ENCODE data around the gene CRB1.
A peak's percentile ranks its signal among the peaks of the same experiment; 100 is the strongest.

CRB1 gene

GRCh38 chr1:197339106-197340060, 71.3 kb downstream of the CRB1 start:
- ChIA-PET POLR2A (no interaction called here), CTCF (interaction anchor here (0.6 to 1.3 kb wide), 3 partner anchors 10 to 353 kb away, joined by 3 to 5 read pairs (median 3); no protein-coding TSS in a partner anchor)
- H3K9me3 ChIP-seq (ENCODE audit: control extremely low read depth in 1 of 5, control insufficient read depth in 4 of 5, insufficient read depth in 2 of 5, low read depth in 1 of 5, low read length in 4 of 5) = peaks cover 0 to 2% (median 0%) of the 10 kb centered on the region in 5 experiments
- 42% methylated on average over 5 of the region's 9 CpGs for WGBS (ENCODE audit: insufficient coverage)
- H3K4me3 ChIP-seq (ENCODE audit: control insufficient read depth in 1 of 7, extremely low read depth in 1 of 7, insufficient read depth in 4 of 7, low read depth in 2 of 7, low read length in 6 of 7) = no peak overlapping the region
- H3K36me3 ChIP-seq (ENCODE audit: control insufficient read depth in 4 of 4, insufficient read depth in 4 of 4, low read length in 3 of 4) = no peaks in the 10 kb centered on the region
- peaks cover 0 to 31% (median 3%) of the 10 kb centered on the region in 5 experiments for H3K27me3 ChIP-seq (replicated peaks in 2 of 5; ENCODE audit: control insufficient read depth in 4 of 5, insufficient read depth in 5 of 5, low read length in 4 of 5)
- H3K27ac ChIP-seq (ENCODE audit: insufficient read depth in 1 of 2, low read depth in 1 of 2, low read length in 2 of 2, poor library complexity in 1 of 2, severe bottlenecking in 2 of 2) = no peak overlapping the region
- H3K4me1 ChIP-seq (ENCODE audit: control extremely low read depth in 1 of 4, control insufficient read depth in 4 of 4, insufficient read depth in 4 of 4, low read length in 3 of 4) = peaks cover 0 to 11% (median 4%) of the 10 kb centered on the region in 4 experiments
- DNase-seq = peak; percentile 17 to 68 (median 60)

DNA sequence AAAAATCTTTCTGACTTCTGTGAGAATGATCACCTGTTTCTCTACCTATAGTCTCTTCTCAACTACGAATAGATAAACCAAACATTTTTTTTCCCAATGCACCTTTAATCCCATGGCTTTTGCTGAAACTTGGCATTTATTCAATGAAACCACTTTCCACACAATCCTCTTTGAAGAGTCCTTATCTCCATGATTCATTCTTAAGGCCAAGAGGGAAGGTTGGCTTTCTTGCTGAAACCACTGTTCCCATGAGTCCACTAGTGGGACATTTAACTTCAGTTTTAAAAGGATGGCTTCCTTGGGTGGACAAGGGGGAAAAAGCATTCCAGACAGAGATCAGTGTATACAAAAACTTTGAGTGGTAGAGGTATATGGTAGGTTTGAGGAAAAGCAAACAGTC, 73.6 kb downstream of the CRB1 start:
- Histone ChIP-seq H3K27ac (ENCODE audit: insufficient read depth in 1 of 2, low read depth in 1 of 2, low read length in 2 of 2, poor library complexity in 1 of 2, severe bottlenecking in 2 of 2) (no peak overlapping the region), H3K4me1 (ENCODE audit: control extremely low read depth in 1 of 4, control insufficient read depth in 4 of 4, insufficient read depth in 4 of 4, low read length in 3 of 4) (peaks cover 0 to 11% (median 4%) of the 10 kb centered on the region in 4 experiments), H3K36me3 (ENCODE audit: control insufficient read depth in 4 of 4, insufficient read depth in 4 of 4, low read length in 3 of 4) (no peaks in the 10 kb centered on the region), H3K9me3 (ENCODE audit: control extremely low read depth in 1 of 5, control insufficient read depth in 4 of 5, insufficient read depth in 2 of 5, low read depth in 1 of 5, low read length in 4 of 5) (peaks cover 0 to 2% (median 0%) of the 10 kb centered on the region in 5 experiments), H3K4me3 (ENCODE audit: control insufficient read depth in 1 of 7, extremely low read depth in 1 of 7, insufficient read depth in 4 of 7, low read depth in 2 of 7, low read length in 6 of 7) (no peak overlapping the region), H3K27me3 (replicated peaks in 2 of 5; ENCODE audit: control insufficient read depth in 4 of 5, insufficient read depth in 5 of 5, low read length in 4 of 5) (peaks cover 0 to 33% (median 3%) of the 10 kb centered on the region in 5 experiments)
- 100% methylated on average over 1 of the region's 1 CpG for WGBS (ENCODE audit: insufficient coverage)
- CTCF ChIA-PET = interaction anchor here (1.4 to 1.6 kb wide), 2 partner anchors 9 to 13 kb away, joined by 4 to 5 read pairs; no protein-coding TSS in a partner anchor
- POLR2A ChIA-PET = no interaction called here
- no peak for DNase-seq

DNA sequence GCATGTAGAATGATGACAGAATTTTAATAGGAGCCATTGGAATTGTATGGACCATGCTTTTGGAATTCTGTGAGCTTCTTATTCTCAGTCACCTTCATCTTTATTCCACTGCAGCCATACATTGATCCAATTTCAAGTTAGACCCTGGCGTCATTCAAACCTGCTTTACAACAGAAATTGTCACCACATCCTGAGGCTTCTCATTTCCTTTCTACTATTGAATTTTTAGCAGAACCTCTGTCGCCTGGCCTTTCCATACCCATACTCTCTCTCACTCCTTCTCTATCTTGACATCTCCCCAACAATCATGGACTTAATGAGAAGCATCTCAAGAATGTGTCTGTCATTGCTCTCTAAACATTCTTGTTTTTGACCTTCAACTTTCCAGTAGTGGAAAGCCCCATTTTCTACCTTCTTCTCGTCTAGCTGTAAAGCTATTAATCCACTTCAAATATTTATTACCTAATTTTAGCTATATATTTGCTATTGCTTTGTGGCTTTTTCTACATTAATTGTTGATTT, 74.1 kb downstream of the CRB1 start:
- ChIA-PET POLR2A (no interaction called here), CTCF (interaction anchor here (1.1 to 1.6 kb wide), 3 partner anchors 9 to 13 kb away, joined by 4 to 5 read pairs (median 4); no protein-coding TSS in a partner anchor)
- H3K36me3 ChIP-seq (ENCODE audit: control insufficient read depth in 4 of 4, insufficient read depth in 4 of 4, low read length in 3 of 4) = no peaks in the 10 kb centered on the region
- peaks cover 0 to 2% (median 0%) of the 10 kb centered on the region in 5 experiments for H3K9me3 ChIP-seq (ENCODE audit: control extremely low read depth in 1 of 5, control insufficient read depth in 4 of 5, insufficient read depth in 2 of 5, low read depth in 1 of 5, low read length in 4 of 5)
- H3K27ac ChIP-seq (ENCODE audit: insufficient read depth in 1 of 2, low read depth in 1 of 2, low read length in 2 of 2, poor library complexity in 1 of 2, severe bottlenecking in 2 of 2) = no peak overlapping the region
- no peak overlapping the region for H3K4me3 ChIP-seq (ENCODE audit: control insufficient read depth in 1 of 7, extremely low read depth in 1 of 7, insufficient read depth in 4 of 7, low read depth in 2 of 7, low read length in 6 of 7)
- 28% methylated on average over 2 of the region's 3 CpGs for WGBS (ENCODE audit: insufficient coverage)
- H3K27me3 ChIP-seq (replicated peaks in 2 of 5; ENCODE audit: control insufficient read depth in 4 of 5, insufficient read depth in 5 of 5, low read length in 4 of 5) = peaks cover 0 to 30% (median 3%) of the 10 kb centered on the region in 5 experiments
- peak in 2 of 3 donors; percentile 12 to 27 for DNase-seq
- H3K4me1 ChIP-seq (ENCODE audit: control extremely low read depth in 1 of 4, control insufficient read depth in 4 of 4, insufficient read depth in 4 of 4, low read length in 3 of 4) = peaks cover 0 to 11% (median 4%) of the 10 kb centered on the region in 4 experiments

- POLR2A ChIA-PET = no interaction called here
- no peaks in the 10 kb centered on the region for H3K36me3 ChIP-seq (ENCODE audit: control insufficient read depth in 4 of 4, insufficient read depth in 4 of 4, low read length in 3 of 4)
- peaks cover 0 to 11% (median 4%) of the 10 kb centered on the region in 4 experiments for H3K4me1 ChIP-seq (ENCODE audit: control extremely low read depth in 1 of 4, control insufficient read depth in 4 of 4, insufficient read depth in 4 of 4, low read length in 3 of 4)
- DNase-seq = no peak
- peaks cover 0 to 2% (median 0%) of the 10 kb centered on the region in 5 experiments for H3K9me3 ChIP-seq (ENCODE audit: control extremely low read depth in 1 of 5, control insufficient read depth in 4 of 5, insufficient read depth in 2 of 5, low read depth in 1 of 5, low read length in 4 of 5)
- no peak overlapping the region for H3K4me3 ChIP-seq (ENCODE audit: control insufficient read depth in 1 of 7, extremely low read depth in 1 of 7, insufficient read depth in 4 of 7, low read depth in 2 of 7, low read length in 6 of 7)
- WGBS (ENCODE audit: insufficient coverage) = no CpG with 5 or more reads among the region's 2 CpGs
- H3K27ac ChIP-seq (ENCODE audit: insufficient read depth in 1 of 2, low read depth in 1 of 2, low read length in 2 of 2, poor library complexity in 1 of 2, severe bottlenecking in 2 of 2) = no peak overlapping the region
- peaks cover 0 to 26% (median 3%) of the 10 kb centered on the region in 5 experiments for H3K27me3 ChIP-seq (replicated peaks in 2 of 5; ENCODE audit: control insufficient read depth in 4 of 5, insufficient read depth in 5 of 5, low read length in 4 of 5)
- CTCF ChIA-PET = interaction anchor here (1.0 to 1.6 kb wide), 4 partner anchors 8 to 14 kb away, joined by 3 to 5 read pairs (median 4); no protein-coding TSS in a partner anchor
Measured at GRCh38 chr1:197342669-197343068, 74.6 kb downstream of the CRB1 start.

DNA sequence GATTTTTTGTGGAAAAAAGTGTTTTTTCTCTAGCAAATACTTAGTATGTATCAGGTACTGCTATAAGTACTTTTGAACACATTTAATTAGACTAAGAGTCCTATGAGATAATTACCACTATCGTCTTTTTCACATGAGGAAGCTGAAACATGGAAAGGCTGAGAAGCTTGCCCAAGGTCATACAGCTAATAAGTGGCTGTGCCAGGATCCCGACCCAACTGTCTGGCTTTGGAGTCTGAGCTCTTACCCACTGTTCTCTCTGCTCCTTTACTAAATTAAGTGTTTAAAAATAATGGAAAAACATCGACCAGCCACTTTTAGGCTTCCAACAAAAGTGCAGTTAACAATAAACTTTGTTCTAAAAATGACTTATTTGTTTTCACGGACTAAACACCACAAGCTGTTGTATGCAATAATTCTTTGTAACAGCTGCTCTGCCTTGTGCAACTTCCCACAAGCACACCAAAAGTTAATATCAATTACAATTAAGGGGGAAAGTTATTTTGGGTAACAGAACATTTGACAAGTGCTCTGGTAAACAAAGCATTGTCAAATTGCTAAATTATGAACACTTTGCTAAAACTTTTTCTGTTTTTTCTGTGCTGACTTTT, 75.7 kb downstream of the CRB1 start:
- H3K9me3 ChIP-seq (ENCODE audit: control extremely low read depth in 1 of 5, control insufficient read depth in 4 of 5, insufficient read depth in 2 of 5, low read depth in 1 of 5, low read length in 4 of 5) = peaks cover 0 to 2% (median 0%) of the 10 kb centered on the region in 5 experiments
- 100% methylated on average over 1 of the region's 4 CpGs for WGBS (ENCODE audit: insufficient coverage)
- H3K4me1 ChIP-seq (ENCODE audit: control extremely low read depth in 1 of 4, control insufficient read depth in 4 of 4, insufficient read depth in 4 of 4, low read length in 3 of 4) = peaks cover 0 to 11% (median 4%) of the 10 kb centered on the region in 4 experiments
- CTCF ChIA-PET = interaction anchor here (0.7 kb wide), 1 partner anchor 34 kb away, joined by 3 read pairs; no protein-coding TSS in a partner anchor
- H3K4me3 ChIP-seq (ENCODE audit: control insufficient read depth in 1 of 7, extremely low read depth in 1 of 7, insufficient read depth in 4 of 7, low read depth in 2 of 7, low read length in 6 of 7) = no peak overlapping the region
- POLR2A ChIA-PET = no interaction called here
- H3K27me3 ChIP-seq (replicated peaks in 2 of 5; ENCODE audit: control insufficient read depth in 4 of 5, insufficient read depth in 5 of 5, low read length in 4 of 5) = peaks cover 0 to 19% (median 0%) of the 10 kb centered on the region in 5 experiments
- no peak overlapping the region for H3K27ac ChIP-seq (ENCODE audit: insufficient read depth in 1 of 2, low read depth in 1 of 2, low read length in 2 of 2, poor library complexity in 1 of 2, severe bottlenecking in 2 of 2)
- DNase-seq = no peak
- H3K36me3 ChIP-seq (ENCODE audit: control insufficient read depth in 4 of 4, insufficient read depth in 4 of 4, low read length in 3 of 4) = no peaks in the 10 kb centered on the region

DNA sequence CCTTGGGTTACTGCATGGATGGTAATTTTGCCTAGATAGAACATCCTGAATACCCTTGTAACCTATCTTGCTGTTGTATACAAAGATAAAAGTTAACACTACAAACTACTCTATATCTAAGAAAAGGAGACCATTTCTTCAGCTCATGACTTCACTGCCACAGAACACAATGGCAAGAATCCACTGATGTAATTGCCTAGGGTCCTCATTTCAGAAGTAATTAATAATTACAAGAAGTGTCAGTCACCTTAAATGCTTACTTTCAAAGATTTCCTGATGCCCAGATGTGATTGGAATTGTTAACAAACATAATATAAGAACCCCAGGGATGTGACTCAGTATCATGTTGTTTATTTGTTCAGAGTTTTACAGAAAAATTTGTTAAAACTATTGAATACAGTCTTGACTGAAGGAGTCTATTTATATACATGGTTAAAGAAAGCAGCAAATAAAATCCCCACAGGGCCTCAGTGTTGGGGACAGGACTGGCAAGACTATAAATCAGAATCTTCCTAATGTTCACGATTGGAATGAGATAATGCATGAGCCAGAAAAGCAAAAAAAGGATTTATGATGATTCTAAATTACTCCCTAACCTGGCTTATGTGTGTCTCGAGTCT, 83.9 kb downstream of the CRB1 start:
- H3K4me1 ChIP-seq (ENCODE audit: control extremely low read depth in 1 of 4, control insufficient read depth in 4 of 4, insufficient read depth in 4 of 4, low read length in 3 of 4) = no peaks in the 10 kb centered on the region
- ChIA-PET POLR2A (no interaction called here), CTCF (interaction anchor here (1.6 kb wide), 1 partner anchor 9 kb away, joined by 4 read pairs; no protein-coding TSS in a partner anchor)
- no peak overlapping the region for H3K4me3 ChIP-seq (ENCODE audit: control insufficient read depth in 1 of 7, extremely low read depth in 1 of 7, insufficient read depth in 4 of 7, low read depth in 2 of 7, low read length in 6 of 7)
- H3K9me3 ChIP-seq (ENCODE audit: control extremely low read depth in 1 of 5, control insufficient read depth in 4 of 5, insufficient read depth in 2 of 5, low read depth in 1 of 5, low read length in 4 of 5) = no peaks in the 10 kb centered on the region
- DNase-seq = no peak
- no peak overlapping the region for H3K27ac ChIP-seq (ENCODE audit: insufficient read depth in 1 of 2, low read depth in 1 of 2, low read length in 2 of 2, poor library complexity in 1 of 2, severe bottlenecking in 2 of 2)
- no peaks in the 10 kb centered on the region for H3K36me3 ChIP-seq (ENCODE audit: control insufficient read depth in 4 of 4, insufficient read depth in 4 of 4, low read length in 3 of 4)
- WGBS (ENCODE audit: insufficient coverage) = no CpG with 5 or more reads among the region's 2 CpGs
- H3K27me3 ChIP-seq (replicated peaks in 2 of 5; ENCODE audit: control insufficient read depth in 4 of 5, insufficient read depth in 5 of 5, low read length in 4 of 5) = no peaks in the 10 kb centered on the region
